ENCODE measurements around the gene RAPGEF2.

Gene RAPGEF2

GRCh38 chr4:159204566-159204965 is 101.7 kb downstream of the RAPGEF2 start:
- DNase-seq = no peak

DNA sequence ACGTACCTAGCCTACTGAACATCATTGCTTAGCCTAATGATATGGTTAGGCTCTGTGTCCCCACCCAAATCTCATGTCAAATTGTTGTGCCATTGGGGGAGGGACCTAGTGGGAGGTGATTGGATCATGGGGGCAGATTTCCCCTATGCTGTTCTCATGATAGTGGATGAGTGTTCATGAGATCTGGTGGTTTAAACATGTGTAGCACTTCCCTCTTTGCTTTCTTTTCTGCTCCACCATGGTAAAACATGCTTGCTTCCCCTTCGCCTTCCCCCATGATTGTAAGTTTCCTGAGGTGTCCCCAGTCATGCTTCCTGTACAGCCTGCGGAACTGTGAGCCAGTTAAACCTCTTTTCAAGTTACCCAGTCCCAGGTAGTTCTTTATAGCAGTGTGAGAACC is 102.6 kb downstream of the RAPGEF2 start:
- no peak for DNase-seq

DNA sequence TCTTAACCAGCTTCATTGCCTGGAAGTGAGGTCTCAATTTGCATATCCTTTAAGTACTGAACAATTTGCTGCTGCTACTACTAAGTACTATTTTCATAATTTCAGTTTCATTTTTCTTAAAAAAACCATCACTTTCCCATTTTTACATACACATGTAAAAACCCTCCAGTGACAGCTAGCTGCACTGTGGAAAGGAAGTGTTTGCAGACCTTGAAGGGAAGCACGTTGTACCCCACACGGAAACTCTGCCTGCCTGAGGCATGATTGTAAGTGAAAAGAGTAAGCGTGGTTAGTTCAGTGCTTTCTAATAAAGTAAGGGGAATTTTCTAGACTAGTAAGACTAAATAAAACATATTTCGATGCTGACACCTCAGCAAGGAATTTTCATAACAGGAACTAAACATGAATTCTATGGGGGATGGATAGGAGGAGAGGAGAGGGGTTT is 103.6 kb downstream of the RAPGEF2 start:
- DNase-seq = no peak

DNA sequence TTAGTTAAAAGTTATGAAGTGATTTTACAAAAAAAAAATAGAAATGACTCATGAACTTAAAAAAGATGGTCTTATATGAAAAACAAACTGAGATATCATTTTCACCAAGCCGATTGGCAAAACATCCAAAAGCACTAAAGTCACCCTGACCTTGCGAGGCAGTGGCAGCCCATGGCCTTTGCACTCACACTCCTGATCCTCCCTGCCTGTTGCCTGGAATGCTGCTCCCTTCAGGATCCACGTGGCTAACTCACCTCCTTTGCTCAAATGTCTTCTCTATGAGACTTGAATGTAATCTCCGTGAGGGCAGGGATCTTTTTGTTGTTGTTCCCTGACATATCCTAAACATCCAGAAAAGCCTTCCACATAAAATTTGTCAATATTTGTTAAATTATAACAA is 106.4 kb downstream of the RAPGEF2 start:
- no peak for DNase-seq

DNA sequence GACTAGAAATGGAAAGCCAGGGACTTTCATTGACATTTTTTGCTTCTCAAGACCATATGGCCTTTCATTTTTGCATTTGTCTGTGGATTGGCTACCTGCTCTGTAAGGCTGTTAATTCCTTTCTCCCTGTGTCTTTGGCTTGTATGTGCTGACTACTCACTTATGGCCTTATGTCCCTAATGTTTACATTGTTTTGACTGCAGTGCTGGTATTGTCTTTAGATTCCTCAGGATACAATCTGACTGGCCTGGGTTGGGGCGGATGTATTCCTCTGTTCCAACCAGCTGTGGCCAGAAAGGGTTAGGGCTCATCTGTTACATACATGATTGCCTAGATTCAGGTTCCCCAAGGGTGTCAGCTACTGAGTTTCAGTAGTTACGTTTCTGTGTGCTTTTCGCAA is 108.1 kb downstream of the RAPGEF2 start:
- DNase-seq = no peak

- no peak for DNase-seq
Measured at GRCh38 chr4:159212675-159213293, 109.9 kb downstream of the RAPGEF2 start.

GRCh38 chr4:159216834-159217233 is 114.0 kb downstream of the RAPGEF2 start:
- no peak for DNase-seq

DNA sequence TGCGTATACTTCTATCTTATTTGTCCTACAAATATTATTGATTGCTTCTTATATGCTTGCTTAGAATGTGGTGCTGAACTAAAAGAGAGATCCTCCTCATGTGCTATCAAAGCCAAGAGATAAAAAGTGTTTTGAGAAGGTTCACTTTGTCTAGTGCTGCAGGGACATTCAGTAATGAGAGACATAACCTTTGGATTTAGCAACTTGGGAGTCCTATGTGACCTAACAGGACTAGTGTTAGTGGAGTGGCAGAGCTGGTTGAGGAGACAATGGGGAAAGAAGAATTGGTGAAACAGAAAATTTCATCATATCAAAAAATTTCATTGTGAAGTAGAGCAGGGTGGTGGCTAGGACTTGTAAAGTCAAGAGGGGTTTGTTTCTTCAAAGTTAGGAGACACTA is 117.0 kb downstream of the RAPGEF2 start:
- DNase-seq = no peak

DNA sequence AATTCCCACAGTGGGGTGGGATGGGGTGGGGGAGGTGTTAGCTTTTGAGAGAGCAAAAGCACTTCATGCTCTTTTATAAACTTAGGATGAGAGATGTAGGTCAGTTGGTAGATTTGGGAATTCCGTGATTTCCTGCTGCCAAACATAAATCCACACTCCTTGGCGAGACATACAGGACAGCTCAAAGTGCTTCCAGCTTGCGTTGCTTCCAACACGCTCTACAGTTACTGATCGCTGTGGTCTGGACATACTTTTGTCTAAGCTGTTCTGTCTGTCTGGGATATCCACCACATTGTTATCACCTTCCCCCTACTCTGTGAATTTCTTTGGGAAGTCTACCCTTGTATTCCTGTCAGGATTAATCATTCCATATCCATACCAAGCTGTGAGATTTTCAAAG is 117.5 kb downstream of the RAPGEF2 start:
- no peak for DNase-seq

DNA sequence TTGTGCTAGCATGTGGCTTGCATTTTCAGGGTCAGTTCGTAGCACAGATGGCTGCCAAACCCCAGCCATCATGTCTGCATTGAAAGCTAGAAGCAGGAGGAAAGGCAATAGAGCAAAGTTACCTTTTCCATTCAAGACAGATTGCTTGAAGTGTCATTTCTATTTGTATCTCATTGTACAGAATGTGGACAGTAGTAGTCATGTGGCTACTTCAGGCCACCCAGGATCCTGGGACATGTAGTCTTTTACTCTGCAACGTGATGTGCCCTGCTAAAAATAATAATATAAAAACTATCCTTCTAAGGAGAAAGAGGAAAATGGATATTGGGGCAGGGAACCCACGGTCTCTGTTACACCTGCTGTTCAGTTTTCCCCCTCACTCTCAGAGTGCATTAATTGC is 118.4 kb downstream of the RAPGEF2 start:
- no peak for DNase-seq

DNA sequence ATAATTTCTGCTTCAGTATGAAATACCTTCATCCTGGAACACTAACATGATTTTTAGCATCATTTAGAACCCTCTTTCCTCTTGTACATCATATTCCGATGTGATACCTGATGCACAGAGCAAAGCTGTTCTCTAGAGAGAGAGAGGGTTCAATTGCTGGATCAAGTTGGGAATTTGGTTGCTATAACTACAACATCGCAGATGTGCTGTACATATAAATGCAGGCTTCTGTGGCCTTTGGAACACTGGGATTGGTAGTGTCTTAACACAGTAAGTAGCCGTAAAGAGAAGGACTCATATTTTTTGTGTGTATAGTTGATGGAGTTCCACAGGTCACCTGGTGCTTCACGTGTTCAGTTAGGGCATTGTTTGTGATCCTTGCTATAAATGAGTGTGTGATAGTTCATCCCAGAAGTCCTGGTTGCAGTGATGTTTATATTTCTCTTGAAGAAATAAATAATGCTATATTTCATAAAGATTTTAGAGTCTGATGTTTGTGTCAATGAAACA is 119.2 kb downstream of the RAPGEF2 start:
- DNase-seq = no peak

DNA sequence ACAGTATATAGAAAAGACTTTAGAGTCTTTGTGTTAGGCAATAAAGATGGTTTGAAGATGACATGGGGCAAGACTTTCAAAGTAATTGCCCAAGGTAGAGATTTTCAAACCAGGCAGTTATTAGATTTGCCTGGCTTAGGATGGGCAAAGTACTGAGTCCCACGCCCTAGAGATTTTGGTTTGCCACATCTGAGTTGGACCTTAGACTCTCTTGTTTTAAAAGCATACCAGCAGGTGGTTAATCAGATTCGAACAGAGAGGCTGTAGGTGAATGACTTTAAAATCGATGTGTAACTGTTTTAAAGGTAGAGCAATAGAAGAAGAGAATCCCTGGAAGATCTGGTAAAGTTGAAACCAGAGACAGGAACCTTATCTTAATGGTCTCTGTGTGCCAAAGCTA is 121.5 kb downstream of the RAPGEF2 start:
- DNase-seq = no peak

DNA sequence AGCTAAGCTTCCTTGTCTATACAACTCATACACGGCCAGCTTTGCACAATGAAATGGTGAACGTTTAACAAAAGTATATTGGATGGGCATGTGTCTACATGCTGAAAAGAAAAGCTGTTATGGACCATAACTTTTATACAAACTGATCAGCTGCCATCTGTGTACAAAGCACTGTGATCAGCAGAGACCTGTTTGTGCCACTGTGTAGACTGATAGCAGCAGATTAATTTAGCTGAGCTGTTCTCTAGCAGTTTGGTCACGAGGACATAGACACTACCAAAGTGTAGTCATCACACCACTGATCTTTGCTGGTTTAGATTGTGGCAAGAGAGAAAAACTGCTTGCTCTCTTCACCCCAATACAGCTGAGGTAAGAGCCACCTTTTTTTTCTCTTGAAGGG is 124.5 kb downstream of the RAPGEF2 start:
- no peak for DNase-seq

- DNase-seq = no peak
Measured at GRCh38 chr4:159227984-159228383, 125.1 kb downstream of the RAPGEF2 start.

DNA sequence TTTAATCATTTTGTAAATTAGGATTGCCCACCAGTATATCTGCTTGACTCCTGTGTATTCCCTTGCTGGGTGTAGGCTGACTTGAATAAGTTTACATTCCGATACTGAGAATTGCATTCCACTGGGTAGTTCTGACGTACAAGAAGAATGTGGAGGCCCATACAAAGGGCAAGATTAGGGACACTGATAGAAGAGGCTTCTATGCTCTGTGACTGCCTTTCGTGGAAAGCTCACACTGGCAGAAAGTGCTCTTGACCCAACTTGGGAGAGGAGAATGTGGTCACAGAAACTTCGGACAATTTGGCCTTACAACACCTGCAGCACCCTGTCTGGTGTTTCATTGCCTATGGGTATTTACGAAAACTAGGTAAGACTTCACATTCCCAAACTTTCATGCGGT is 126.3 kb downstream of the RAPGEF2 start:
- no peak for DNase-seq

- no peak for DNase-seq
Measured at GRCh38 chr4:159232465-159233106, 129.7 kb downstream of the RAPGEF2 start.

DNA sequence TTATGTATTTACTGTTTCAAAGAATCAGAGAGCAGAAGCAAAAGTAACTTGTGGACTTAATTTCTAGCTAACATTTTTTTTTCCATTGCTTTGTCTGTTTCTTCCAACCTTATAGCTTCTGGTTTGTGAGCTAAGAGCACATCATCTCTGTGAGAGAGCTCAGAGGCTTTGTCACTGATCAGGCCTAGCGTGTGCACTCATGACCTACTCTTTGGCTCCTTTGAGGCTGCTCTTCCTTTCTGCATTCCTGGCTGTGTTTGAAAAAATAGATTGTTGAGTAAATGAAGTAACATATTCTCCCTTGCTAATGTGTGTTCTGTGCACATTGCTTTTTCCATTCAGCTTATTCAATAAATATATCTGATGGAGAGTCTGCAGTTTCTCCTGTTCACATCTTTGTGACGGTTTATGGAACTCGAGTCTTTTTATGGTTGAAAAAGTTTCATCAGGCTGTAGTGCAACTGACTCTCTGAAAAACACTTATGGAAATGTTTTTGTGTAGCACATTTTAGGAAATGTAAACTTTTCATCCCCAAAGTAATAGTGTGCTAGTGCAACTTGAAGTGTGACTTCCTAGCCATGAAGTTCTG is 133.0 kb downstream of the RAPGEF2 start:
- DNase-seq = no peak

DNA sequence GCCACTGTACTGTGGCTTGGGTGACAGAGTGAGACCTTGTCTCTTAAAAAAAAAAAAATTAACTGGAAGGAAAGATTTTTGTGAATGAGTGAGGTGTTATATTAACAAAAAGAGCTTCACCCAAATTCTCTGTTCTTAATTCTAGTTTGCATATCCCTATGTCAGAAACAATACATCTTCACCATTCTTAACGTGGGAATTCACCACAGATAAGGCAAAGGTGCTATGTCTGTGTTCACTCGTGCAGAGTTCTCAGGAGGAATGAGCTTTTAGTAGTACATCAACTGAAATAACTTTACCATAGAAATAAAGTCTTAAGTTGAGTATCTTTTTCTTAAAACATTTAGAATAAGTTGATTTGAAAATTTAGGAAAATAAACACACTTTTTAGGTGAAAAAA is 135.1 kb downstream of the RAPGEF2 start:
- no peak for DNase-seq

DNA sequence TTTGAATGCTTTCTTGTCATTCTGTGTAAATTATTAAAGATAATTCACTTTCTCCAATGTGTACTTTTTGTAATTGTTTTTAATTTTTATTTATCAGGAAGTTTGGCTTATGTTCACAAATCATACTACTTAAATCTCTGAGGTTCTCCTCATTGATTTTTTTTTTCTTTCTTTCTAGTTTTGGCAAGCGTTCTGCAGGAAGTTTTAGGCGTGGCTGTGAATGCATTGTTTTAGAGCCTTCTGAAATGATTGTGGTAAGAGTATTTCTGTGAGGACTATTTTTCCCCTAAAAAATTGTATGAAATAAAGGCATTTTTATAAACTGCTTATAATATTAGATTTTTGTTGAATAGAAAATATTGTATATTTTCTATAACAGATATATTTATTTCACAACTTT is 135.8 kb downstream of the RAPGEF2 start:
- no peak for DNase-seq

- no peak for DNase-seq
Measured at GRCh38 chr4:159239629-159240028, 136.8 kb downstream of the RAPGEF2 start.

DNA sequence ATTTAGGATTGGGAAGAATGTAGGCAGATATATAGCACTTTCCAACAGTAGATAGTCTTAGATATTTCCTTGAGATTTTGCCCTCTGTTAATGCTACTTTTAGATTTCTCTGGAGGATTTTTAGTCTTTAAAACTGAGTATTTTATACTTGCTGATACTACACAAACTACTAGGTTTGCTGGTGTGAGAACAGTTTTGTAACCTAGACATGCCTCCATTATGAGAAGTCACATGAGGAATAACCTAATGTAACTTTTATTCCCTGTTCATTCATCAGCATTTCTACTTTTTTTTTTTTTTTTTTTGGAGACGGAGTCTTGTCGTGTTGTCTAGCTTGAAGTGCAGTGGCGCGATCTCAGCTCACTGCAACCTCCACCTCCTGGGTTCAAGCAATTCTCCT is 137.2 kb downstream of the RAPGEF2 start:
- no peak for DNase-seq

DNA sequence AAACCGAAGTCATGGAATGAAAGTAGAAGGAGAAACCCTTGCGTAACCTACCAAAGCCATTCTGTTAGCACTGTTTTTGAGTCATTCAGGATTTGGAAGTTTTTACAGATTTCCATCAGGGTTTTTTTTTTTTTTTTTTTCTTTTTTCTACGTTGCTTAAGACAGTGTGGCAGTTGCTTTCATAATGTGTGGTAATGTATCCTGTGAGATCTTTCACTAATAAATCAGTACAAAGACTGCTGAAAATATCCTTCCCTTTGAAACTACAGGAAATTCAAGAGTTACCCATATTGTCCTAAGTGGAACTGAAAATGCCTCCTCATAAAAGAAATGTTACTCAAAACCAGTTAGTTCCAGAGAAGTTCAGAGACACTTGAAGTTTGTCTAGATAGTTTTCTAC is 137.8 kb downstream of the RAPGEF2 start:
- DNase-seq = no peak

GRCh38 chr4:159242427-159242826 is 139.5 kb downstream of the RAPGEF2 start:
- DNase-seq = no peak

- peak; percentile 61 for DNase-seq
Measured at GRCh38 chr4:159248384-159249178, 145.7 kb downstream of the RAPGEF2 start.
